ENCODE measurements around the gene SLC6A11. TPM values are rescaled to one million over a fixed set of nuclear protein-coding genes. Genes with fewer than 3 reads are reported as not detected.

Gene SLC6A11
- total RNA-seq, 1 experiment from 2014 or later = not detected

GRCh38 chr3:10781981-10782380 lies 34.0 kb upstream of the SLC6A11 start:
- Histone ChIP-seq H2AFZ (no peak overlapping the region), H3K36me3 (ENCODE audit: low read depth) (no peaks in the 10 kb centered on the region), H3K4me2 (no peak overlapping the region), H3K9me3 (ENCODE audit: insufficient read depth, low read depth) (no peaks in the 10 kb centered on the region), H3K79me2 (ENCODE audit: low read depth) (no peaks in the 10 kb centered on the region), H4K20me1 (ENCODE audit: insufficient read depth) (no peaks in the 10 kb centered on the region), H3K27me3 (ENCODE audit: insufficient read depth, low read depth) (peaks cover 47% of the 10 kb centered on the region; the same call in 1 of the 2 replicates), H3K4me1 (replicated peaks; ENCODE audit: insufficient read depth) (no peaks in the 10 kb centered on the region), H3K9me2 (ENCODE audit: insufficient read depth) (no peaks in the 10 kb centered on the region), H3K27ac (no peak overlapping the region), H3F3A (ENCODE audit: insufficient read depth, low read depth) (no peaks in the 10 kb centered on the region), H3K4me3 (no peak overlapping the region)
- DNase-seq = no peak
- TF ChIP-seq, protein P1, sequence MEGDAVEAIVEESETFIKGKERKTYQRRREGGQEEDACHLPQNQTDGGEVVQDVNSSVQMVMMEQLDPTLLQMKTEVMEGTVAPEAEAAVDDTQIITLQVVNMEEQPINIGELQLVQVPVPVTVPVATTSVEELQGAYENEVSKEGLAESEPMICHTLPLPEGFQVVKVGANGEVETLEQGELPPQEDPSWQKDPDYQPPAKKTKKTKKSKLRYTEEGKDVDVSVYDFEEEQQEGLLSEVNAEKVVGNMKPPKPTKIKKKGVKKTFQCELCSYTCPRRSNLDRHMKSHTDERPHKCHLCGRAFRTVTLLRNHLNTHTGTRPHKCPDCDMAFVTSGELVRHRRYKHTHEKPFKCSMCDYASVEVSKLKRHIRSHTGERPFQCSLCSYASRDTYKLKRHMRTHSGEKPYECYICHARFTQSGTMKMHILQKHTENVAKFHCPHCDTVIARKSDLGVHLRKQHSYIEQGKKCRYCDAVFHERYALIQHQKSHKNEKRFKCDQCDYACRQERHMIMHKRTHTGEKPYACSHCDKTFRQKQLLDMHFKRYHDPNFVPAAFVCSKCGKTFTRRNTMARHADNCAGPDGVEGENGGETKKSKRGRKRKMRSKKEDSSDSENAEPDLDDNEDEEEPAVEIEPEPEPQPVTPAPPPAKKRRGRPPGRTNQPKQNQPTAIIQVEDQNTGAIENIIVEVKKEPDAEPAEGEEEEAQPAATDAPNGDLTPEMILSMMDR (conservative IDR thresholded peaks at IDR 0.05) = no peak
- no TSS peak for BruUV-seq (replicated peaks)
- intact Hi-C loops (cut with micrococcal nuclease; ENCODE audit: unreplicated experiment) = no loop called here
- POLR2A ChIA-PET (ENCODE audit: unreplicated experiment) = no interaction called here
- CTCF ChIA-PET = no interaction called here

DNA sequence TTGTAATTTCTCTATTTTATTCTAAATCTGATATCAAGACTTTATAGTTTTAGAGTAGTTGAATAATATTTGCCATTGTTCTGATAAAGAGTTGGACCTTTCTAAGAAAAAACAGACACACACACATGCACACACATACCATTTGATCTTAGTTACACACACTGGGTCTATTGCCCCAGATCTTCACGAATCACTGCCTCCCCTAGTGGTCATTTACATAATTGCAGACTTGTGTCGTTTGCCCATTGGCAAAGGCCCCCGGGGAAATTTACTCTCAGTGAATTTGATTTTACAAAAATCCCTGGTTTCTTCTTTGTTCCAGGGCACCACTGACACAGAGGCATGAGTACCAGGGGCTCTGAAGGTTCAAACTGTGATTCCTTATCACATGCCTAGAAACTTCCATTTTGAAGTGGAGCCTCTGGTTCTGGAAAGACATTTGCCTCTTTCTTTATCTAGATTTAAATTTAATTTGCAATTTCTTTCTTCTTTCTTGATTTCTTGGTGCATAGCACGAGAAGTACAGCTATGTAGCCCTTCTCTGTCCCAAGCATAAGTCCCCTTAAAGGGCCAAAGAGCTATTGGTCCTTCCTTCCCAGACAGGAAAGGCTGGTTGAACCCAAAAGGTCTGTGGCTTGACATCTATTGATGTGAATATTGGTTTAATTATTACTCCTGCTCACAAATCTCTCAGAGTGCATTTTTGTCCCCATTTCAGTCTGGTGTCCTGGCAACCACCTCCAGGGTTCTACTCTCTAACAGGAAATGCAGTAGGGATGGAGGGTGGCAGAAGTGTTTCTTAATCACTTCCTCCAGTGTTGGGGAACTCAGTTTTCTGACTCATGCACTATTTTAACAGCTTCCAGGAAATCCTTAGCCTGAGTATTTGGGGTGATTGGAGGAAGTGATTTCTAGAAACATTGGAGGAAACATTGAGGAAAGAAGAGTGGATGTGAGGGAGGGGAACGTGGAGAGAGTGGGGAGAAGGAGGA lies 32.4 kb upstream of the SLC6A11 start:
- Histone ChIP-seq H3F3A (ENCODE audit: insufficient read depth, low read depth) (no peaks in the 10 kb centered on the region), H2AFZ (no peak overlapping the region), H4K20me1 (ENCODE audit: insufficient read depth) (no peaks in the 10 kb centered on the region), H3K79me2 (ENCODE audit: low read depth) (no peaks in the 10 kb centered on the region), H3K4me1 (replicated peaks; ENCODE audit: insufficient read depth) (no peaks in the 10 kb centered on the region), H3K4me3 (no peak overlapping the region), H3K9me3 (ENCODE audit: insufficient read depth, low read depth) (no peaks in the 10 kb centered on the region), H3K9me2 (ENCODE audit: insufficient read depth) (no peaks in the 10 kb centered on the region), H3K27me3 (ENCODE audit: insufficient read depth, low read depth) (peaks cover 32% of the 10 kb centered on the region; the same call in 1 of the 2 replicates), H3K4me2 (no peak overlapping the region), H3K36me3 (ENCODE audit: low read depth) (no peaks in the 10 kb centered on the region), H3K27ac (no peak overlapping the region)
- ChIA-PET POLR2A (ENCODE audit: unreplicated experiment) (no interaction called here), CTCF (no interaction called here)
- intact Hi-C loops (cut with micrococcal nuclease; ENCODE audit: unreplicated experiment) = no loop called here
- DNase-seq = no peak
- BruUV-seq (replicated peaks) = no TSS peak
- TF ChIP-seq, protein P1 (conservative IDR thresholded peaks at IDR 0.05) = peak; percentile 86
- no peak for TF ChIP-seq EZH2 (IDR thresholded peaks at IDR 0.05; ENCODE audit: low read depth)

DNA sequence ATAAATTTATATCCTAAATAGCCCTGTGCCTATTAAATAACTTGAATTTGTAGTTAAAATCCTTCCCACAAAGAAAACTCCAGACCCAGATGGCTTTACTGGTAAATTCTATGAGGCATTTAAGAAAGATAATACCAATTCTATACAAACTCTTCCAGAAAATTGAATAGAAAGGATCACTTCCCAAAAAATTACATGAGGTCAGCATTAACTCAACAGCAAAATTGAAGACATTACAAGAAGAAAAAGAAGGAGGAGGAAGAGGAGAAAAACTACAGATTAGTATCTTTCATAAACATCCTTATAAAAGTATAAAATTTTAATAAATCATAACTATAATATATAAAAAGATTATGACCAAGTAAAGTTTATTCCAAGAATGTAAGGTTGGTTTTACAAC lies 29.4 kb upstream of the SLC6A11 start:
- Histone ChIP-seq H3K36me3 (ENCODE audit: low read depth) (no peaks in the 10 kb centered on the region), H3K9me3 (ENCODE audit: insufficient read depth, low read depth) (no peaks in the 10 kb centered on the region), H3K4me1 (replicated peaks; ENCODE audit: insufficient read depth) (no peaks in the 10 kb centered on the region), H2AFZ (no peak overlapping the region), H3K4me2 (no peak overlapping the region), H3K9me2 (ENCODE audit: insufficient read depth) (no peaks in the 10 kb centered on the region; the same call in 1 of the 2 replicates), H4K20me1 (ENCODE audit: insufficient read depth) (no peaks in the 10 kb centered on the region), H3K79me2 (ENCODE audit: low read depth) (no peaks in the 10 kb centered on the region), H3F3A (ENCODE audit: insufficient read depth, low read depth) (no peaks in the 10 kb centered on the region), H3K27ac (no peak overlapping the region), H3K4me3 (no peak overlapping the region), H3K27me3 (ENCODE audit: insufficient read depth, low read depth) (peaks cover 28% of the 10 kb centered on the region)
- DNase-seq = no peak
- CTCF ChIA-PET = no interaction called here
- no TSS peak for BruUV-seq (replicated peaks)
- POLR2A ChIA-PET (ENCODE audit: unreplicated experiment) = no interaction called here
- intact Hi-C loops (cut with micrococcal nuclease; ENCODE audit: unreplicated experiment) = no loop called here
- TF ChIP-seq, protein P1 (conservative IDR thresholded peaks at IDR 0.05) = no peak
- TF ChIP-seq EZH2 (IDR thresholded peaks at IDR 0.05; ENCODE audit: low read depth) = no peak
